Activated naive CD8-positive, alpha-beta T cell treated with anti-CD3 and anti-CD28 coated beads, Interleukin-2, amount 50 U/mL, for 24 hours (primary cell): ENCODE results near the gene CHIT1.

Experiments used
- ATAC-seq: fragments of 150-1000 bp; cut with Tn5 transposase; one replicate; pipeline ENCODE4 v1.10.0; 2021
- DNase-seq: peaks from one replicate; pipeline ENCODE4 v3.0.0; 2021
- H3K27ac Mint-ChIP-seq: one replicate; pipeline ENCODE4 v1.8.0; 2021; ENCODE audit warnings: mild to moderate bottlenecking, mixed read lengths
- H3K27me3 Mint-ChIP-seq: one replicate; pipeline ENCODE4 v1.8.0; 2021; ENCODE audit warnings: mixed read lengths
- H3K36me3 Mint-ChIP-seq: one replicate; pipeline ENCODE4 v1.8.0; 2021; ENCODE audit warnings: low read depth, mixed read lengths
- H3K4me1 Mint-ChIP-seq: one replicate; pipeline ENCODE4 v1.8.0; 2021; ENCODE audit warnings: mixed read lengths
- H3K4me3 Mint-ChIP-seq: one replicate; pipeline ENCODE4 v1.8.0; 2021; ENCODE audit warnings: mild to moderate bottlenecking, moderate library complexity, mixed read lengths
- H3K9me3 Mint-ChIP-seq: one replicate; pipeline ENCODE4 v1.8.0; 2021; ENCODE audit warnings: mixed read lengths

Gene CHIT1

DNA sequence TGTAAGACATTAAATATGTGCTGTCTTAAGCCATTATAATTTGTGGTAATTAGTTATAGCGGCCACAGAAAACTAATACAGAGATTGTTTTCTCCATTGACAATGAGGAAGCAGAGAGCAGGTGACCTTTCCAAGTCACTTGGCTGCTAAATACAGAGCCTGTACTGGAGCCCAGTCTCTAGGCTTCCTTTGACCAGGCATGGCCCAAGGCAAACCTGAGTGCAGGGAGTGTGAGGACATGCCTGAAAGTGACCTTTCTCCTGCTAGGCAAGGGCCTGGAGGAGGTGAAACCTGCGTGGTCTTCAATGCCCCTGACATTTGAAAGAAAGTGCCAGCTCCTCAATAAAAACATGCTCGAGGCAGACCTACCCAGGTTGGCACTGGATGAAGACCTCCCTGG is 30.5 kb downstream of the CHIT1 start:
- H3K27me3 Mint-ChIP-seq = peaks cover 6% of the 10 kb centered on the region
- H3K4me3 Mint-ChIP-seq = no peak overlapping the region
- no peak for DNase-seq

DNA sequence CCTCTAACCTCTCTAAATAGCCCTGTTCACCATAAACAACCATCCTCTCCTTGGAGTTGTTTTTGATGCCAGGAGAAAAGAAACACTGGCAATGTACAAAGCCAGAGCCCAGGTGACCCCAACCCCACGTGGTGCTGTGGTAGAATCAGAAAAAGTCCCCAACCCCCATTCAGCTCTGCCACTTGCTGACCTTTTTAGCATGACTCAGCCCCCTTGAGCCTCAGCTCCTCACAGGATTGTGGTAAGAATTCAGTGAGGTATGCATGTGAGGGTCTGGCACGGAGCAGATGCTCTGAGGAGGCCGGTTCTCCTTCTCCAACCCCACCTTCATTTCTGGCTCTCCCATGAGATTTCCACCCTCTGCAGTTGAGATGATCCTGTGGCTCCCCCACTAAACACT is 31.8 kb downstream of the CHIT1 start:
- no peak overlapping the region for H3K4me3 Mint-ChIP-seq
- H3K36me3 Mint-ChIP-seq = no peaks in the 10 kb centered on the region
- no peaks in the 10 kb centered on the region for H3K9me3 Mint-ChIP-seq
- H3K27ac Mint-ChIP-seq = peak overlapping the region; percentile 32
- DNase-seq (peak; percentile 24), ATAC-seq (peak; percentile 76)
- peaks cover 6% of the 10 kb centered on the region for H3K27me3 Mint-ChIP-seq
- peaks cover 5% of the 10 kb centered on the region for H3K4me1 Mint-ChIP-seq

More for the DNA sequence above, 30.5 kb downstream of the CHIT1 start:
- Mint-ChIP-seq H3K9me3 (no peaks in the 10 kb centered on the region), H3K4me1 (peaks cover 5% of the 10 kb centered on the region), H3K36me3 (no peaks in the 10 kb centered on the region), H3K27ac (no peak overlapping the region)
- ATAC-seq = no peak

DNA sequence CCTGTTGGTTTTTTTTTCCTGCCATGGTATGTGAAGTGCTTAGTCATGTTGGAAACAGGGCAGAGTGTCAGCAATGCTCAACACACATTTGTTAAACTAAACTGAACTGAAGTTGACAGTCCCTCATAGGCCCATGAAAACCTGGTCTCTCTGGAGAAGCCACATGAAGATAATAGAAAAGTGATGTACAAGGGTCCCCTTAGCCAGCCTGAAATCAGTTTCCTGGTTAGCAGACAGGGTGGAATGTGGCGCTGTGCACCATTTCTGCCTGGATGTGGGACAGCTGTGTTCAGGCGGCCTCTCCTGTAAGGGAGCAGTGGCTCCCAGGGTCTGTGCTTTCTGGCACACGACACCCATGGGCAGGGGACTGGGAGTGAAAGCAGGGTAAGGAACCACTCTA is 33.1 kb downstream of the CHIT1 start:
- no peaks in the 10 kb centered on the region for H3K9me3 Mint-ChIP-seq
- H3K27me3 Mint-ChIP-seq = peaks cover 4% of the 10 kb centered on the region
- DNase-seq = no peak
- H3K4me3 Mint-ChIP-seq = no peak overlapping the region
- peaks cover 5% of the 10 kb centered on the region for H3K4me1 Mint-ChIP-seq
- no peaks in the 10 kb centered on the region for H3K36me3 Mint-ChIP-seq
- ATAC-seq = no peak
- H3K27ac Mint-ChIP-seq = no peak overlapping the region

DNA sequence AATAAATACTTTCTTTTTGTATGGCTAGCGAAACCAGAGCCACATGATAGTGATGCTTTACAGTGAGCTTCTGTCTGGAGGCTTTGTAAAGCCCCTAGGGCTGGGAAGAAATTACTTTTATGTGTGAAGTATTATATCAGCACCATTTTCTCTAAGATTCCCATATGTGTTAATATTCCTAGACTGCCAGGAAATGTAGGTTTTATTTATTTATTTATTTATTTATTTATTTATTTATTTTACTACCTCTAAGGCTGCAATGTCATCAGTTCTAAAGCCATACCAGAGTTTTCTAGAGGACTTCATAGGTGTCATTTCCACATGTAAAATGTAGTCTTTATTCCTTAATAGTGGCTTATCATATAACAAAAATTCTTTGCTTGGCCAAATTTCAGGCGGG is 38.5 kb downstream of the CHIT1 start:
- H3K36me3 Mint-ChIP-seq = no peaks in the 10 kb centered on the region
- DNase-seq = no peak
- ATAC-seq = no peak
- H3K9me3 Mint-ChIP-seq = no peaks in the 10 kb centered on the region
- no peak overlapping the region for H3K4me3 Mint-ChIP-seq
- H3K4me1 Mint-ChIP-seq = peaks cover 8% of the 10 kb centered on the region
- no peak overlapping the region for H3K27ac Mint-ChIP-seq
- H3K27me3 Mint-ChIP-seq = peaks cover 8% of the 10 kb centered on the region

DNA sequence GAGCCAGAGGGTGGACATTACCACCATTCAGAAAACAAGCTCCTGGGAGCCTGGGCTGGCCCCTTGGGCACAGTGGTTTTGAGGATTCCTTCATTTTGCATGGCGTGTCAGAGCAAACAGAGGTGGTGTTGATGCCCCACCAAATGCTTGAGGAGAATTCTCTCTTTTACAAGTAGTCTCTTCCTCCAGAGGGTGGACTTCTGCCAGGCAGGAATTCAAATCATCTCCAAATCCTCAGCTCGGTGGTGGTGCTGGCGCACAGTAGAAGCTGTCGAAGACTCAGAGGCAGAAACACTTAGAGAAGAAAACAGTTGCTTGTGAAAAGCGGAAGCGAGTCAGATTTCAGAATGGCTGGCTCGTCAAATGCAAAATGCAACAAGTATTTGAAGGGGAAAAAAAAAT is 39.5 kb downstream of the CHIT1 start:
- H3K27me3 Mint-ChIP-seq = peaks cover 8% of the 10 kb centered on the region
- H3K27ac Mint-ChIP-seq = no peak overlapping the region
- H3K36me3 Mint-ChIP-seq = no peaks in the 10 kb centered on the region
- no peak overlapping the region for H3K4me3 Mint-ChIP-seq
- H3K9me3 Mint-ChIP-seq = no peaks in the 10 kb centered on the region
- peaks cover 8% of the 10 kb centered on the region for H3K4me1 Mint-ChIP-seq
- ATAC-seq (no peak), DNase-seq (no peak)

DNA sequence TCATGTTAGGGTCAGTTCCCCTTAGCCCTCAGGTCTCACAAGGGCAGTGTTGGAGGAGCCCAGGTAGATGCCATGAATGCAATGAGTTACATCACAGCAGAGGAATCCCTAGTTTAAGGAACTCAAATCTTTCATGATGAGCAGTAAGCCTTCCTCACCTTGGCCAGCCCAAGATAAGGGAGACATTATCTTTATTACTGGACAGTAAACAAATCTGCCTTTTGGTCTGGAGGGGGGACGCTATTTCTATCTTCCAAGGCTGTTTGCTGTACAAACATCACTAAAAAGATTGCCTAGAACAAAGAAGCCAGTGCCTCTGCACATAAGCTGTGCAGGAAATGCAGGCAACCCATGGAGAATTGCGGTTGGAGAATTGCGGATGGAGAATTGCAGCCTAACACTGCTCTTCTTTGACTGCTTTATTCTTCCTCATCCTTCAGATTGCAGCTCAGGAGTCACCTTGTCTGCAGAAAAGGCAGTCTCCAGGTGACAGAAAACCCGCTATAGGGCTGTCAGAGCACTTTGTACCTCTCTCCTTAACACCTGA is 40.7 kb downstream of the CHIT1 start:
- H3K27me3 Mint-ChIP-seq = peaks cover 8% of the 10 kb centered on the region
- H3K27ac Mint-ChIP-seq = no peak overlapping the region
- ATAC-seq = no peak

DNA sequence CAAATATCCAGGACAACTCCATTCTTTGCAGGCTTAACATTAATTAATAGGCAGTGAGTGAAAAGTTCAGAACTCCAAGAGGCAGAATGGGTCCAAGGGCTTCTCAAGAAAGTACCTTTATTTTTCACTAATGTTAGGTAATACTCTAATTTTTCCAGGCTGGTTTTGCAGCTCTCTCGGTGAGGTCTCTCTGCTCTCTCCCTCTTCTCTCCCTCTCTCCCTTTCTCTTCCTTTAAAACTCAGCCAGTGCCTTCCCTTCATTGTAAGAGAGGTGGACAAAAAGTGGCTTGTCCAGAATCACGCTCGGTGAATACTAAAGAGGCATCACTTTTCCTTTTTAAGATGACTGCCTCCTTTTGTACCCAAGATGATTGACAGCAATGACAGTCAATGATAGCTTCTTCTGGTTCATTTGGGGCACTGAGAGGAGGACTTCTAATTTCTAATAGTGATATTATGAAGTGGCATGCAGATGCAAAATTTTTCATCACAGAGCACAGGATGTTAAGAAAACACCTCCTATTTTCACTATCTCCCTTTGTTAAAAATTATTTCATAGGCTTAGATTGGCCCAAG is 41.7 kb downstream of the CHIT1 start:
- no peak for DNase-seq
- H3K27me3 Mint-ChIP-seq = peaks cover 8% of the 10 kb centered on the region
- H3K36me3 Mint-ChIP-seq = no peaks in the 10 kb centered on the region
- H3K4me1 Mint-ChIP-seq = peaks cover 8% of the 10 kb centered on the region
- no peak overlapping the region for H3K27ac Mint-ChIP-seq
- H3K4me3 Mint-ChIP-seq = no peak overlapping the region
- ATAC-seq = no peak
- no peaks in the 10 kb centered on the region for H3K9me3 Mint-ChIP-seq

More for the DNA sequence above, 40.7 kb downstream of the CHIT1 start:
- Mint-ChIP-seq H3K4me3 (no peak overlapping the region), H3K9me3 (no peaks in the 10 kb centered on the region), H3K36me3 (no peaks in the 10 kb centered on the region), H3K4me1 (peaks cover 8% of the 10 kb centered on the region)
- no peak for DNase-seq

DNA sequence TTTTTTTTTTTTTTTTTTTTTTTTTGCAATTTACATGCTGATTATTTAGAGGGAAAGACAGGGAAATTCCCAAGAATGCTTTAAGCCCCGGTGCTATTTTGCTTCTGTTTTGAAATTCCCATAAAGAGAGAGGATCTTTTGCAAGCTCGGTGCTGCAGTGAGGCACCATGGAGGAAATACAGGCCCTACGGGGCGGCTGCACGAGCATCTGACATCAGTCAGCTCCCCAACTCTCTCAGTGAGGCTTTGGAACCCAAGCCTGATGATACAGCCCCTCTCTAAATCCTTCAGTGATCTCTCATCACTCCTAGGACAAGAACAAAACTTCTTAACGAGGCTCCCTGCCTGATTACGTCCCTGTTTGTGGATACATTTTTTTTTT is 42.2 kb downstream of the CHIT1 start:
- DNase-seq (no peak), ATAC-seq (no peak)
- Mint-ChIP-seq H3K9me3 (no peaks in the 10 kb centered on the region), H3K27me3 (peaks cover 8% of the 10 kb centered on the region), H3K27ac (no peak overlapping the region), H3K4me1 (peaks cover 8% of the 10 kb centered on the region), H3K36me3 (no peaks in the 10 kb centered on the region), H3K4me3 (no peak overlapping the region)

DNA sequence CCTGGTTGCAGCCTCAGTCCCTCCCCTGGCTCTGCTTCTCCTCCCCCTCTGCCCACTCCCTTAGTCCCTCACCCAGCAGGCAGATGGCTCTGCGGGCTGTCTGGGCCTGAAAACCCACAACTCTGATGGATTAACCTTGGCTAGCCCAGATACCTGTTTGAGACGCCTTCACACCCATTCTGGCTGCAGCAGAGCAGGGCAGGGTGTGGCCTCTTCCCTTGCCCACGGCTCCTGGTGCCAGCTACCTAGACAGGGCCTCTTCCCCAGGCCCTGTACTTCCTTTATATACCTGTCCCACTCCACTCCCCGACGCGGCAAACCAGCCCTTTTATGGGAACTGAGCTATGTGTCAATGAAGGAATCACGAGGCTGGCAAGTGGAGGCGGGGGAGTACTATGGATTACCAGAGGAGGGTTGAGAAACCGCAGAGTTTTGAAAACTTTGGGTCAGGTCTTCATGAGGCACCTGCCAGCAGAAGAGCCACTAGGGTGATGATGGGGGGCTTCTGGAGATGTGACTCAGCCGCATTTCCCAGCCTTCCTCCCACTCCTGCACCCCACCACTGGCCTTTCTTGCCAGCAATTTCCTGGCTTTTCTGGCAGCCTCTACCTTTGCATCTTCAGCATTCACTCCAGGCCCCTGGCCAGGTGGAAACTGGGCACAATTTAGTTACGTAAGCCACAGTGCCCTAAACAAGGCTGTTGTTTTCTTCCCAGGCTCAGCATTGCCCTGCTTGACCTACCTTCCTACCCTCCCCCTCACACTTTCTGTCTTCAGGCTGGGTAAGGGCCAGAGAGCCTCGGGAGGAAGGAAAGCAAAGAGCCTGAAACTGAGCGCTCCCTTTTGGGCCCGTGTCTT is 42.8 kb downstream of the CHIT1 start, which contains the start of gene CHI3L1:
Gene CHI3L1, minus strand, starts transcription at position 259 of the 858 bp plus-strand sequence. Its CDS starts 81 bp downstream, at position 178.
- ATAC-seq (peak; percentile 29), DNase-seq (no peak)
- Mint-ChIP-seq H3K27ac (no peak within 1 kb of the TSS), H3K36me3 (no peaks in the 10 kb centered on the region), H3K4me3 (no peak within 1 kb of the TSS), H3K4me1 (peaks cover 8% of the 10 kb centered on the region), H3K9me3 (no peaks in the 10 kb centered on the region), H3K27me3 (peaks cover 8% of the 10 kb centered on the region)

DNA sequence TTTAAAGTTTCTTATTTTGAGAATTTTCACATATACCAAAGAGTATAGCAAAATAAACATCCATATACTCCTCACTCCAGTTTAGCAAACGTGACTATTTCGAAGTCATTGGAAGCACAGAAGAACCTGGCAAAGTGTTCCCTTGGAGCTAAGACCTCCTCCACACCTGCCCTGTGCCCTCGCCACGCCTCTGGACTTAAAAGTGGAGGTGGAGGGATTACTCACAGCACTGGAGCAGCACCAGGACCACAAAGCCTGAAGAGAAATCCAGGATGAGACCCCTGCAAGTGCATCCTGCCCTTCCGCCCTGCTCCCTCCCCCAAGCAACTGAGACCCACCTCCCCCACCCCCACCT is 43.4 kb downstream of the CHIT1 start:
- Mint-ChIP-seq H3K4me3 (no peak overlapping the region), H3K9me3 (no peaks in the 10 kb centered on the region), H3K36me3 (no peaks in the 10 kb centered on the region), H3K27ac (no peak overlapping the region), H3K27me3 (peaks cover 8% of the 10 kb centered on the region), H3K4me1 (peaks cover 8% of the 10 kb centered on the region)
- ATAC-seq = no peak
- DNase-seq = no peak

DNA sequence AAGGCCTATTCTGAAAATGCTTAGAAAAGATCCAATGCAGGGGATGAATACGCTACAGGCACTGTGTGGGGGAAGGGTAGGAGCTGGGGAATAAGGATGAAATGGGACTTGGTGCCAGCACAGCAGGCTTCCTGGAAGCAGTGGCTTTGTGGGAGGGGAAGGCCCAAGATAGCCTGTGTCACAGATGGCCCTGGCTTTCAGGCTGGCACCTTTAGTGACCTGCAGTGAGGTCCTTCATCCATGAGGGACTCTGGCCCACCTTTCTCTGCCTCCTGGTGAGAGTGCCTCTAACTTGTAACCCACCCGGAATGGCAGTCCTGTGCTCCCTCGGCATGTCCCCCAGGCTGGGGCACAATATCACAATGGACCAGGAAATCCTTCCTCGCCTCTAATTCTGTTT is 43.9 kb downstream of the CHIT1 start:
- ATAC-seq (no peak), DNase-seq (no peak)
- peaks cover 8% of the 10 kb centered on the region for H3K27me3 Mint-ChIP-seq
- peaks cover 8% of the 10 kb centered on the region for H3K4me1 Mint-ChIP-seq
- no peaks in the 10 kb centered on the region for H3K9me3 Mint-ChIP-seq
- no peaks in the 10 kb centered on the region for H3K36me3 Mint-ChIP-seq
- H3K27ac Mint-ChIP-seq = no peak overlapping the region
- H3K4me3 Mint-ChIP-seq = no peak overlapping the region

DNA sequence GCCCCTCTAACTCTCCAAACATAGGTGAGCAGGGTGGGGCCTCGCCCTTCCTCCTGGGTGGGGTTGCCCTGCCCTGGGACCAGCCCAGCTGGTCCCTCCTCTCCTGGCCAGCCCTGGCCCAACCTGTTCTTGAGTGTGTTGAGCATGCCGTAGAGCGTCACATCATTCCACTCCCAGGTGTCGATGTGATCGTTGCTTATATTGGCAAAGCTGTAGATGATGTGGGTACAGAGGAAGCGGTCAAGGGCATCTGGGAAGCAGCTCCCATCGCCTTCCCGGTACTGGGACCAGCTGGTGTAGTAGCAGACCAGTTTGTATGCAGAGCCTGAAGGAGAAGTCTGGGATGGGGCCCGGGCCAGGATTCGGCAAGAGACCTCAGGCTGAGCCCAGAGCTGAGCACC is 44.4 kb downstream of the CHIT1 start:
- ATAC-seq = no peak
- no peak for DNase-seq
- Mint-ChIP-seq H3K4me3 (no peak overlapping the region), H3K27me3 (peaks cover 8% of the 10 kb centered on the region), H3K36me3 (no peaks in the 10 kb centered on the region), H3K4me1 (peaks cover 8% of the 10 kb centered on the region), H3K27ac (no peak overlapping the region), H3K9me3 (no peaks in the 10 kb centered on the region)

DNA sequence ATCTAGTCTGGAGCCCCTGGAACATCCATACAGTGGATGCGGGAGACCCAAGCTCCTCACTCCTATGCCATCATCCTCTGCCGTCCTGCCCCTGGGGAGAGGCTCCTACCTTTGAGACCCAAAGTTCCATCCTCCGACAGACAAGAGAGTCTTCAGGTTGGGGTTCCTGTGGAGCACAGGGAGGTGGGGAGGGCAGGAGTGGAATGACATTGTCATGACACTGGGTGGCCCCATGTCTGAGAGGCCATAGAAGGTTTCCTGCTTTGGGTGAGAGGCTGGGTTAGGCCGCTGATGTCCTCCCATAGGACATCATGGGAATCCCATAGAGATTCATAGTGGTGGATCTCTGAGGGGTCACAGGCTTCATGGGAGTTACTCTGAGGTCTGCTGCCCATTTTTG is 45.0 kb downstream of the CHIT1 start:
- Mint-ChIP-seq H3K4me1 (peaks cover 8% of the 10 kb centered on the region), H3K27me3 (peaks cover 8% of the 10 kb centered on the region), H3K9me3 (no peaks in the 10 kb centered on the region), H3K36me3 (no peaks in the 10 kb centered on the region), H3K4me3 (no peak overlapping the region), H3K27ac (no peak overlapping the region)
- no peak for ATAC-seq
- DNase-seq = no peak

DNA sequence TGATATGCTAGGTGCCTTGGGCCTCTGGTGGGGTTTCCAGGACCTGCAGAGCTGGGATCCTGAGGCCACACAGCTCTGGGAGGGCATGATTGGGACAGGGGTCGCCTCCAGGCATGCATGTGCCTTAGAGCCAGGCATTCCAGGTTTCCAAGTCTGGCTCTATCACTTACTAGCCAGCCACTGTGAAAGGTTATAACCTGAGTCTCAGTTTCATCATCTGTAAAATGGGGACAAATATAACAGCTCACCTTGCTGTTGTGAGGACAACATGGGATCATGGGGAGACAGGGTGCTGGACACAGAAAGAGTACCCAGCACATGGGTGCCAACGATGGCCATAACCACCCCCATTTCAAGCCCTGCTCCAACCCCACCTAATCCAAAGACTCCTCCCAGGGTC is 45.6 kb downstream of the CHIT1 start:
- Mint-ChIP-seq H3K27me3 (peaks cover 8% of the 10 kb centered on the region), H3K4me3 (no peak overlapping the region), H3K4me1 (peaks cover 8% of the 10 kb centered on the region), H3K36me3 (no peaks in the 10 kb centered on the region), H3K9me3 (no peaks in the 10 kb centered on the region), H3K27ac (no peak overlapping the region)
- no peak for ATAC-seq
- no peak for DNase-seq

DNA sequence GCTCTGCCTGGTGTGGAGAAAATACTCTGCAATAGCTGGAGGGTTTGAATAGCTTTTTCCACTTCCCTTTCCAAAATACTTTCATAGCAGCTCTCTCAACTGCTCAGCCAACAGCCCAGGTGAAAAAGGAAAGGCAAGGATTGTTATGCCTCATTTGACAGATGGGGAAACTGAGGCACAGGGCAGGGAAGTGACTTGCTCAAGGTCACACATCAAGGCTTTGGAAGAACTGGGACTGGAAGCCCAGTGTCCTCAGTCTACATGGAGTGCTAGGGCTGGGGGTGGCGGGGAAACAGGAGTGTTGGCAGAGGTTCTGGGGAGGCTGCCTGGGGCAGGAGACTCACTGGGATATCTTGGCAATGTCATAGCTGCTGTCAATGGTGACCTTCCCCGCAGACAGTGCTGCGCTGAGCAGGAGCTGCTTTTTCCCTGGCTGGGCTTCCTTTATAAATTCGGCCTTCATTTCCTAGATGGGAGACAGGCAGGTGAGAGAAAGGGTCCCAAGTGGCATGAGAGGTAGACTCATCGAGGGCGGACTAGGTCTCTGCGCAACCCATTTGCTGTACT is 47.0 kb downstream of the CHIT1 start:
- Mint-ChIP-seq H3K4me3 (no peak overlapping the region), H3K27ac (no peak overlapping the region), H3K27me3 (peaks cover 6% of the 10 kb centered on the region), H3K9me3 (no peaks in the 10 kb centered on the region), H3K36me3 (no peaks in the 10 kb centered on the region), H3K4me1 (peaks cover 8% of the 10 kb centered on the region)
- DNase-seq (no peak), ATAC-seq (no peak)
